Liver (tissue), 3 donors: ENCODE results near the gene EXOSC5.

ENCODE experiments used
- CTCF ChIP-seq: fragments of 150-350 bp; IDR thresholded peaks from 2 replicates; pipeline ENCODE4 v1.5.1; 2017; ENCODE audit warnings: improper control_type of control experiment, low read depth, low read length; ENCODE audit not compliant: missing input control
- EGR1 ChIP-seq, 2 donors: IDR thresholded peaks; 2 replicates each; pipeline ENCODE4 v1.6.1; 2016 to 2018; ENCODE audit warnings: antibody characterized with exemption in 2 of 2, low read depth in 2 of 2
- HNF4G ChIP-seq: IDR thresholded peaks from 2 replicates; pipeline ENCODE4 v1.6.1; 2016; ENCODE audit warnings: antibody characterized with exemption
- MAX ChIP-seq: IDR thresholded peaks from 2 replicates; pipeline ENCODE4 v1.6.1; 2016; ENCODE audit warnings: antibody characterized with exemption
- RAD21 ChIP-seq, 2 donors: IDR thresholded peaks; 2 replicates each; pipeline ENCODE4 v1.6.1; 2016; ENCODE audit warnings: antibody characterized with exemption in 2 of 2, mild to moderate bottlenecking in 2 of 2
- RXRA ChIP-seq, 2 donors: IDR thresholded peaks; 2 replicates each; pipeline ENCODE4 v1.6.1; 2017 to 2018; ENCODE audit warnings: antibody characterized with exemption in 2 of 2, mild to moderate bottlenecking in 1 of 2
- donor health status: healthy.
- donor health status: healthy.

- no peak for TF ChIP-seq CTCF
- TF ChIP-seq MAX: no peak
- no peak for TF ChIP-seq RAD21 (IDR thresholded peaks at IDR 0.05)
- TF ChIP-seq HNF4G: no peak
- TF ChIP-seq EGR1 (IDR thresholded peaks at IDR 0.05; ENCODE audit: low read depth in 2 of 2): no peak
- no peak for TF ChIP-seq RXRA (IDR thresholded peaks at IDR 0.05)
Measured at GRCh38 chr19:41408256-41408655, 11.1 kb upstream of the EXOSC5 start.
